HEK293 (cell line): ENCODE data around the gene RRP1B.

ENCODE experiments used
- CTCF ChIA-PET: fragments of 350-600 bp; formaldehyde crosslinking; extraction: SDS; loops from one replicate; lab custom pipeline; 2021; ENCODE audit warnings: antibody characterized with exemption; lab: Yijun Ruan, JAX
- POLR2A ChIA-PET: fragments of 300-600 bp; formaldehyde crosslinking; extraction: SDS; loops from one replicate; lab custom pipeline; 2020; ENCODE audit warnings: antibody characterized with exemption, inconsistent platforms; lab: Yijun Ruan, JAX
- H3K27ac ChIP-seq: fragments of 200-500 bp; sonication (Bioruptor generic); 2 replicates; pipeline ENCODE4 v1.5.1; 2014; ENCODE audit warnings: low read depth, low read length, control low read depth, inconsistent platforms; ENCODE audit errors: extremely low read depth
- H3K36me3 ChIP-seq, 2 experiments: fragments of 200-500 bp in 1 of 2; sonication (Bioruptor generic) in 1 of 2; 1 replicate in 1 of 2; 2 replicates in 1 of 2; pipeline ENCODE4 v1.5.1; 2014 to 2017; ENCODE audit warnings: inconsistent platforms in 2 of 2, low read length in 2 of 2; ENCODE audit not compliant: control insufficient read depth in 2 of 2, insufficient read depth in 1 of 2
- H3K4me1 ChIP-seq: fragments of 200-500 bp; sonication (Bioruptor generic); 2 replicates; pipeline ENCODE4 v1.5.1; 2014; ENCODE audit warnings: mild to moderate bottlenecking, low read length, inconsistent platforms; ENCODE audit not compliant: control insufficient read depth, insufficient read depth
- H3K4me3 ChIP-seq: 2 replicates; pipeline ENCODE4 v1.5.1; 2011; ENCODE audit warnings: low read depth, mild to moderate bottlenecking, control low read depth, low read length, moderate library complexity
- H3K9me3 ChIP-seq: fragments of 200-500 bp; sonication (Bioruptor generic); 2 replicates; pipeline ENCODE4 v1.5.1; 2014; ENCODE audit warnings: low read depth, low read length, inconsistent platforms; ENCODE audit not compliant: control insufficient read depth, insufficient read depth
- EGR2 ChIP-seq: fragments of 450-650 bp; formaldehyde crosslinking; IDR thresholded peaks from 2 replicates; pipeline ENCODE4 v1.5.1; 2016; ENCODE audit warnings: low read depth, missing biosample characterization, missing genetic modification characterization
- MZF1 ChIP-seq: fragments of 450-650 bp; formaldehyde crosslinking; IDR thresholded peaks from 2 replicates; pipeline ENCODE4 v1.5.1; 2017; ENCODE audit warnings: missing biosample characterization, missing genetic modification characterization, borderline replicate concordance
- PRDM4 ChIP-seq: fragments of 450-650 bp; formaldehyde crosslinking; IDR thresholded peaks from 2 replicates; pipeline ENCODE4 v1.5.1; 2017; ENCODE audit warnings: missing biosample characterization, missing genetic modification characterization
- RBAK ChIP-seq: fragments of 450-650 bp; formaldehyde crosslinking; IDR thresholded peaks from 2 replicates; pipeline ENCODE4 v1.5.1; 2016; ENCODE audit warnings: missing biosample characterization, missing genetic modification characterization
- REPIN1 ChIP-seq: fragments of 450-650 bp; formaldehyde crosslinking; IDR thresholded peaks from 2 replicates; pipeline ENCODE4 v1.5.1; 2017; ENCODE audit warnings: missing biosample characterization, missing genetic modification characterization, low read depth
- SCRT1 ChIP-seq: fragments of 450-650 bp; formaldehyde crosslinking; IDR thresholded peaks from 2 replicates; pipeline ENCODE4 v1.5.1; 2016; ENCODE audit warnings: missing biosample characterization, missing genetic modification characterization, borderline replicate concordance
- ZBTB1 ChIP-seq: fragments of 450-650 bp; formaldehyde crosslinking; IDR thresholded peaks from 2 replicates; pipeline ENCODE4 v1.5.1; 2016; ENCODE audit warnings: missing biosample characterization, missing genetic modification characterization
- ZEB2 ChIP-seq: fragments of 450-650 bp; formaldehyde crosslinking; IDR thresholded peaks from 2 replicates; pipeline ENCODE4 v1.5.1; 2016; ENCODE audit warnings: missing biosample characterization, missing genetic modification characterization
- ZNF132 ChIP-seq: fragments of 450-650 bp; formaldehyde crosslinking; IDR thresholded peaks from 2 replicates; pipeline ENCODE4 v1.5.1; 2017; ENCODE audit warnings: missing biosample characterization, missing genetic modification characterization, borderline replicate concordance
- ZNF146 ChIP-seq: fragments of 450-650 bp; formaldehyde crosslinking; IDR thresholded peaks from 2 replicates; pipeline ENCODE4 v1.5.1; 2016; ENCODE audit warnings: missing biosample characterization, missing genetic modification characterization
- ZNF274 ChIP-seq, 2 experiments: fragments of 200-500 bp in 1 of 2; fragments of 450-650 bp in 1 of 2; sonication (Bioruptor generic) in 1 of 2; formaldehyde crosslinking in 1 of 2; IDR thresholded peaks; 2 replicates each; pipeline versions ENCODE4 v1.5.1 to v1.6.1; 2014 to 2016; ENCODE audit warnings: borderline replicate concordance in 1 of 2, inconsistent platforms in 1 of 2, low read length in 1 of 2, missing biosample characterization in 1 of 2, missing genetic modification characterization in 1 of 2
- ZNF292 ChIP-seq: fragments of 450-650 bp; formaldehyde crosslinking; IDR thresholded peaks from 2 replicates; pipeline ENCODE4 v1.5.1; 2016; ENCODE audit warnings: low read depth, missing biosample characterization, missing genetic modification characterization, borderline replicate concordance
- ZNF341 ChIP-seq: fragments of 450-650 bp; formaldehyde crosslinking; IDR thresholded peaks from 2 replicates; pipeline ENCODE4; 2016; ENCODE audit warnings: low read depth, missing biosample characterization, missing genetic modification characterization
- ZNF398 ChIP-seq: fragments of 450-650 bp; formaldehyde crosslinking; IDR thresholded peaks from 2 replicates; pipeline ENCODE4 v1.5.1; 2017; ENCODE audit warnings: missing biosample characterization, missing genetic modification characterization
- ZNF426 ChIP-seq: fragments of 450-650 bp; formaldehyde crosslinking; IDR thresholded peaks from 2 replicates; pipeline ENCODE4 v1.5.1; 2017; ENCODE audit warnings: missing biosample characterization, missing genetic modification characterization, mild to moderate bottlenecking, inconsistent platforms, moderate library complexity
- ZNF449 ChIP-seq: fragments of 450-650 bp; formaldehyde crosslinking; IDR thresholded peaks from 2 replicates; pipeline ENCODE4 v1.5.1; 2017; ENCODE audit warnings: missing biosample characterization, mild to moderate bottlenecking, missing genetic modification characterization, moderate library complexity
- ZNF48 ChIP-seq: fragments of 450-650 bp; formaldehyde crosslinking; IDR thresholded peaks from 2 replicates; pipeline ENCODE4 v1.5.1; 2016; ENCODE audit warnings: missing biosample characterization, missing genetic modification characterization
- ZNF544 ChIP-seq: fragments of 450-650 bp; formaldehyde crosslinking; IDR thresholded peaks from 2 replicates; pipeline ENCODE4 v1.5.0; 2017; ENCODE audit warnings: missing biosample characterization, missing genetic modification characterization
- ZNF658 ChIP-seq: fragments of 450-650 bp; formaldehyde crosslinking; IDR thresholded peaks from 2 replicates; pipeline ENCODE4; 2016; ENCODE audit warnings: missing biosample characterization, missing genetic modification characterization
- ZNF707 ChIP-seq: fragments of 450-650 bp; formaldehyde crosslinking; IDR thresholded peaks from 2 replicates; pipeline ENCODE4 v1.5.1; 2016; ENCODE audit warnings: missing biosample characterization, missing genetic modification characterization
- ZNF777 ChIP-seq: fragments of 450-650 bp; formaldehyde crosslinking; IDR thresholded peaks from 2 replicates; pipeline ENCODE4 v1.5.1; 2017; ENCODE audit warnings: missing biosample characterization, missing genetic modification characterization, borderline replicate concordance
- ZNF792 ChIP-seq: fragments of 450-650 bp; formaldehyde crosslinking; IDR thresholded peaks from 2 replicates; pipeline ENCODE4 v1.5.1; 2016; ENCODE audit warnings: missing biosample characterization, missing genetic modification characterization
- ZNF830 ChIP-seq: fragments of 450-650 bp; IDR thresholded peaks from 2 replicates; pipeline ENCODE4 v1.5.0; 2018; ENCODE audit warnings: missing biosample characterization, missing genetic modification characterization, low read depth, mild to moderate bottlenecking, moderate library complexity
- ZNF843 ChIP-seq: fragments of 450-650 bp; formaldehyde crosslinking; IDR thresholded peaks from 2 replicates; pipeline ENCODE4 v1.5.1; 2016; ENCODE audit warnings: missing biosample characterization, missing genetic modification characterization
- TF ChIP-seq, protein P1 (sequence below): fragments of 450-650 bp; formaldehyde crosslinking; IDR thresholded peaks from 2 replicates; pipeline ENCODE4 v1.5.1; 2016; ENCODE audit warnings: missing biosample characterization, missing genetic modification characterization
- TF ChIP-seq, protein P2 (sequence below): fragments of 450-650 bp; formaldehyde crosslinking; IDR thresholded peaks from 2 replicates; pipeline ENCODE4 v1.5.1; 2017; ENCODE audit warnings: missing biosample characterization, missing genetic modification characterization
- TF ChIP-seq, protein P3 (sequence below): fragments of 450-650 bp; formaldehyde crosslinking; IDR thresholded peaks from 2 replicates; pipeline ENCODE4 v1.5.1; 2016; ENCODE audit warnings: missing biosample characterization, missing genetic modification characterization, low read depth

RRP1B gene

DNA sequence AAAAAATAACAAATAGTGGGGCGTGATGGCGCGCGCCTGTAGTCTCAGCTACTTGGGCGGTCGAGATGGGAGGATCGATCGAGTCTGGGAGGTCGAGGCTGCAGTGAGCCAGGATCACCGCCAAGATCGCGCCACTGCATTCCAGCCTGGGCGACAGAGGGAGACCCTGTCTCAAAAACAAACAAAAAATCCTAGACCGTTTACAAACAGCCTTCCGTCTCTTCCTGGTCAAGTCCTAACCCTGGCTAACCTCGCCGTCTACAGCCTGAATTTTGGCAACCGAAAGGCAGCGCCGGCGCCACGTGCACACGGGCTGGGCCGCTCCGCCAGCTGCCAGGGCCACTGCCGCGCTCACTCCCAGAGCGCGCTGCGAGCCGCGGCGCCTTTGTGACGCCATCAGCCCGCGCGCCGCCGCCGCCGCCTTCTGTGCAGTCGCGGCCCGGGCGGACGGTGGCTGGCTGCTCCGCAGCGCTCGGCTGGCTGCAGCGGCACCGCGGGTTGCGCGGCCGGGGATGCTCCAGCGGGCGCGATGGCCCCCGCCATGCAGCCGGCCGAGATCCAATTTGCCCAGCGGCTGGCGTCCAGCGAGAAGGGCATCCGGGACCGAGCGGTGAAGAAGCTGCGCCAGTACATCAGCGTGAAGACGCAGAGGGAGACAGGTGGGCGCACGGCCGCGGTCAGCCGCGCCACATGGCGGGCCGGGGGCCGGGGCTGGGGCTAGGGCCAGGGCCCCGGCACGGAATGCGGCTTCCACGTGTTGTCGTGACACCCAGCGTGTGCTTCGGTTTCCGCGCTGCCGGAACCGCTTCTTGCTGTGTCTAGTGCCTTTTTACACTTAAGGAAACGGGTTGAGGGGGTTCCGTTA is at the start of gene RRP1B, which contains the start of gene HSF2BP:
RRP1B (plus strand) TSS at position 425 of the 865 bp plus-strand sequence; CDS start at position 530, 105 bp downstream.
HSF2BP (minus strand) TSS at position 353 of the 865 bp plus-strand sequence. CDS start 1,392 bp downstream, outside the sequence.
- peak within 1 kb of the TSS; percentile 84 for H3K27ac ChIP-seq
- POLR2A ChIA-PET = interaction anchor here (1.1 to 1.4 kb wide), 3 partner anchors 14 to 69 kb away, joined by 3 to 5 read pairs (median 3); no protein-coding TSS in a partner anchor
- CTCF ChIA-PET = interaction anchor here (1.0 kb wide), 1 partner anchor 13 kb away, joined by 3 read pairs; no protein-coding TSS in a partner anchor
- H3K36me3 ChIP-seq = peaks cover 18 to 33% of the 10 kb centered on the region in 2 experiments
- no peaks in the 10 kb centered on the region for H3K9me3 ChIP-seq
- H3K4me3 ChIP-seq = peak within 1 kb of the TSS; percentile 87
- H3K4me1 ChIP-seq = peaks cover 9% of the 10 kb centered on the region; the same call in 1 of the 2 replicates
- peak; percentile 44; the same call in 1 of the 2 replicates for TF ChIP-seq ZNF707 (tag by site-specific recombination)
- 0 out of 2 replicates have a peak, but pooled peaks have one; percentile 20 for TF ChIP-seq ZNF146
- TF ChIP-seq ZNF132 (tag by site-specific recombination) = no peak
- no peak for TF ChIP-seq ZNF274 (IDR thresholded peaks at IDR 0.05; ENCODE audit: low read length)
- no peak for TF ChIP-seq ZNF274 (tag by site-specific recombination; IDR thresholded peaks at IDR 0.05; ENCODE audit: borderline replicate concordance)
- TF ChIP-seq ZNF292 (tag by site-specific recombination) = no peak
- TF ChIP-seq ZNF449 (tag by site-specific recombination) = peak; percentile 66; the same call in 1 of the 2 replicates
- TF ChIP-seq, protein P1, sequence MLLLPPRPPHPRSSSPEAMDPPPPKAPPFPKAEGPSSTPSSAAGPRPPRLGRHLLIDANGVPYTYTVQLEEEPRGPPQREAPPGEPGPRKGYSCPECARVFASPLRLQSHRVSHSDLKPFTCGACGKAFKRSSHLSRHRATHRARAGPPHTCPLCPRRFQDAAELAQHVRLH (tag by site-specific recombination) = no peak
- TF ChIP-seq, protein P2, sequence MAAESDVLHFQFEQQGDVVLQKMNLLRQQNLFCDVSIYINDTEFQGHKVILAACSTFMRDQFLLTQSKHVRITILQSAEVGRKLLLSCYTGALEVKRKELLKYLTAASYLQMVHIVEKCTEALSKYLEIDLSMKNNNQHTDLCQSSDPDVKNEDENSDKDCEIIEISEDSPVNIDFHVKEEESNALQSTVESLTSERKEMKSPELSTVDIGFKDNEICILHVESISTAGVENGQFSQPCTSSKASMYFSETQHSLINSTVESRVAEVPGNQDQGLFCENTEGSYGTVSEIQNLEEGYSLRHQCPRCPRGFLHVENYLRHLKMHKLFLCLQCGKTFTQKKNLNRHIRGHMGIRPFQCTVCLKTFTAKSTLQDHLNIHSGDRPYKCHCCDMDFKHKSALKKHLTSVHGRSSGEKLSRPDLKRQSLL (tag by site-specific recombination) = no peak
- no peak for TF ChIP-seq ZBTB1 (tag by site-specific recombination)
- TF ChIP-seq, protein P3, sequence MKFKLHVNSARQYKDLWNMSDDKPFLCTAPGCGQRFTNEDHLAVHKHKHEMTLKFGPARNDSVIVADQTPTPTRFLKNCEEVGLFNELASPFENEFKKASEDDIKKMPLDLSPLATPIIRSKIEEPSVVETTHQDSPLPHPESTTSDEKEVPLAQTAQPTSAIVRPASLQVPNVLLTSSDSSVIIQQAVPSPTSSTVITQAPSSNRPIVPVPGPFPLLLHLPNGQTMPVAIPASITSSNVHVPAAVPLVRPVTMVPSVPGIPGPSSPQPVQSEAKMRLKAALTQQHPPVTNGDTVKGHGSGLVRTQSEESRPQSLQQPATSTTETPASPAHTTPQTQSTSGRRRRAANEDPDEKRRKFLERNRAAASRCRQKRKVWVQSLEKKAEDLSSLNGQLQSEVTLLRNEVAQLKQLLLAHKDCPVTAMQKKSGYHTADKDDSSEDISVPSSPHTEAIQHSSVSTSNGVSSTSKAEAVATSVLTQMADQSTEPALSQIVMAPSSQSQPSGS (tag by site-specific recombination) = no peak
- no peak for TF ChIP-seq ZNF792 (tag by site-specific recombination)
- TF ChIP-seq ZNF777 (tag by site-specific recombination) = no peak
- no peak for TF ChIP-seq SCRT1 (tag by site-specific recombination)
- no peak for TF ChIP-seq ZNF398 (tag by site-specific recombination)
- no peak for TF ChIP-seq ZNF843 (tag by site-specific recombination)
- TF ChIP-seq ZNF48 = no peak
- peak; percentile 64; the same call in 1 of the 2 replicates for TF ChIP-seq ZEB2 (tag by site-specific recombination)
- TF ChIP-seq MZF1 (tag by site-specific recombination) = no peak
- peak; percentile 65; the same call in 1 of the 2 replicates for TF ChIP-seq REPIN1 (tag by site-specific recombination)
- TF ChIP-seq EGR2 (tag by site-specific recombination) = no peak
- TF ChIP-seq ZNF830 (tag by site-specific recombination) = no peak
- TF ChIP-seq PRDM4 (tag by site-specific recombination) = no peak
- TF ChIP-seq ZNF658 (tag by site-specific recombination) = no peak
- TF ChIP-seq ZNF426 (tag by site-specific recombination) = no peak
- peak; percentile 40; the same call in 1 of the 2 replicates for TF ChIP-seq ZNF341
- TF ChIP-seq ZNF544 (tag by site-specific recombination) = no peak
- TF ChIP-seq RBAK (tag by site-specific recombination) = no peak
